HUES64 (cell line): ENCODE results near the gene NHSL1.

ENCODE experiments used
- H3K27ac ChIP-seq: 2 replicates; pipeline ENCODE4 v1.7.0; 2013; ENCODE audit warnings: low read depth, low read length, inconsistent platforms
- H3K27me3 ChIP-seq: 2 replicates; pipeline ENCODE4 v1.6.1; 2013; ENCODE audit warnings: mild to moderate bottlenecking, low read length; ENCODE audit not compliant: insufficient read depth
- H3K36me3 ChIP-seq: 2 replicates; pipeline ENCODE4 v1.6.1; 2013; ENCODE audit warnings: mild to moderate bottlenecking, low read length; ENCODE audit not compliant: insufficient read depth
- H3K4me1 ChIP-seq: 2 replicates; pipeline ENCODE4 v1.6.1; 2013; ENCODE audit warnings: mild to moderate bottlenecking, low read length, moderate library complexity; ENCODE audit not compliant: insufficient read depth
- H3K4me3 ChIP-seq: 2 replicates; pipeline ENCODE4 v1.5.1; 2013; ENCODE audit warnings: mild to moderate bottlenecking, low read length, moderate library complexity
- H3K9ac ChIP-seq: 2 replicates; pipeline ENCODE4 v1.6.1; 2013; ENCODE audit warnings: mild to moderate bottlenecking, low read depth, low read length
- H3K9me3 ChIP-seq: 2 replicates; pipeline ENCODE4 v1.6.1; 2013; ENCODE audit warnings: low read depth, low read length; ENCODE audit not compliant: insufficient read depth
- WGBS: fragments of 150-250, 120-280 bp; methylation state at CpG from one replicate; pipeline ENCODE4 v1.1.7; 2013; ENCODE audit warnings: missing lambda C conversion rate; 5-methylcytosine and 5-hydroxymethylcytosine counted together

Gene NHSL1

GRCh38 chr6:138522611-138523010 is 23.3 kb upstream of the NHSL1 start:
- 80% methylated on average over 3 of the region's 4 CpGs for WGBS
- Histone ChIP-seq H3K27ac (0 out of 2 replicates have a peak overlapping the region, but pooled peaks have one; percentile 1), H3K9ac (no peak overlapping the region), H3K36me3 (no peaks in the 10 kb centered on the region), H3K4me1 (peaks cover 23% of the 10 kb centered on the region), H3K9me3 (peaks cover 6% of the 10 kb centered on the region; the same call in 1 of the 2 replicates), H3K4me3 (no peak overlapping the region), H3K27me3 (no peaks in the 10 kb centered on the region)

GRCh38 chr6:138521790-138522189 is 22.5 kb upstream of the NHSL1 start:
- peaks cover 7% of the 10 kb centered on the region; the same call in 1 of the 2 replicates for H3K9me3 ChIP-seq
- H3K36me3 ChIP-seq = no peaks in the 10 kb centered on the region
- peaks cover 15% of the 10 kb centered on the region for H3K4me1 ChIP-seq
- no peaks in the 10 kb centered on the region for H3K27me3 ChIP-seq
- no peak overlapping the region for H3K27ac ChIP-seq
- 94% methylated on average over 4 of the region's 5 CpGs for WGBS
- H3K4me3 ChIP-seq = no peak overlapping the region
- H3K9ac ChIP-seq = no peak overlapping the region

GRCh38 chr6:138520463-138520862 is 21.2 kb upstream of the NHSL1 start:
- Histone ChIP-seq H3K4me3 (no peak overlapping the region), H3K27ac (no peak overlapping the region), H3K9ac (no peak overlapping the region), H3K27me3 (no peaks in the 10 kb centered on the region), H3K36me3 (no peaks in the 10 kb centered on the region), H3K9me3 (peaks cover 7% of the 10 kb centered on the region; the same call in 1 of the 2 replicates), H3K4me1 (peaks cover 10% of the 10 kb centered on the region; the same call in 1 of the 2 replicates)
- WGBS = 92% methylated on average over 3 of the region's 3 CpGs

GRCh38 chr6:138518054-138518453 is 18.8 kb upstream of the NHSL1 start:
- Histone ChIP-seq H3K27ac (no peak overlapping the region), H3K4me1 (peaks cover 10% of the 10 kb centered on the region), H3K9ac (no peak overlapping the region), H3K9me3 (peaks cover 7% of the 10 kb centered on the region; the same call in 1 of the 2 replicates), H3K27me3 (no peaks in the 10 kb centered on the region), H3K4me3 (no peak overlapping the region), H3K36me3 (no peaks in the 10 kb centered on the region)

- H3K4me3 ChIP-seq = no peak overlapping the region
- peaks cover 7% of the 10 kb centered on the region; the same call in 1 of the 2 replicates for H3K9me3 ChIP-seq
- WGBS = 94% methylated on average over 3 of the region's 3 CpGs
- H3K27ac ChIP-seq = no peak overlapping the region
- peaks cover 9% of the 10 kb centered on the region for H3K4me1 ChIP-seq
- H3K27me3 ChIP-seq = no peaks in the 10 kb centered on the region
- H3K36me3 ChIP-seq = no peaks in the 10 kb centered on the region
- no peak overlapping the region for H3K9ac ChIP-seq
These were observed 18.3 kb upstream of the NHSL1 start for GRCh38 chr6:138517635-138518034.

GRCh38 chr6:138515657-138516248 is 16.5 kb upstream of the NHSL1 start:
- no peaks in the 10 kb centered on the region for H3K27me3 ChIP-seq
- 95% methylated on average over 12 of the region's 12 CpGs for WGBS
- H3K9ac ChIP-seq = no peak overlapping the region
- H3K4me1 ChIP-seq = peaks cover 11% of the 10 kb centered on the region
- H3K36me3 ChIP-seq = no peaks in the 10 kb centered on the region
- no peak overlapping the region for H3K27ac ChIP-seq
- H3K4me3 ChIP-seq = no peak overlapping the region
- H3K9me3 ChIP-seq = peaks cover 7% of the 10 kb centered on the region; the same call in 1 of the 2 replicates

- H3K9ac ChIP-seq = no peak overlapping the region
- H3K4me3 ChIP-seq = no peak overlapping the region
- H3K9me3 ChIP-seq = peaks cover 7% of the 10 kb centered on the region; the same call in 1 of the 2 replicates
- H3K27me3 ChIP-seq = no peaks in the 10 kb centered on the region
- no peaks in the 10 kb centered on the region for H3K36me3 ChIP-seq
- no peak overlapping the region for H3K27ac ChIP-seq
- H3K4me1 ChIP-seq = peaks cover 11% of the 10 kb centered on the region
- 93% methylated on average over 9 of the region's 9 CpGs for WGBS
These were observed 15.7 kb upstream of the NHSL1 start for GRCh38 chr6:138514860-138515540.

GRCh38 chr6:138512609-138513008 is 13.3 kb upstream of the NHSL1 start:
- Histone ChIP-seq H3K36me3 (no peaks in the 10 kb centered on the region), H3K27ac (no peak overlapping the region), H3K27me3 (no peaks in the 10 kb centered on the region), H3K4me3 (no peak overlapping the region), H3K4me1 (peaks cover 21% of the 10 kb centered on the region), H3K9me3 (0 out of 2 replicates have a peak, but pooled peaks cover under 1% of the 10 kb centered on the region), H3K9ac (no peak overlapping the region)
- WGBS = 14% methylated on average over 8 of the region's 8 CpGs

GRCh38 chr6:138510093-138510492 is 10.8 kb upstream of the NHSL1 start:
- no peak overlapping the region for H3K9ac ChIP-seq
- no peak overlapping the region for H3K4me3 ChIP-seq
- no peak overlapping the region for H3K27ac ChIP-seq
- H3K27me3 ChIP-seq = no peaks in the 10 kb centered on the region
- 76% methylated on average over 3 of the region's 3 CpGs for WGBS
- no peaks in the 10 kb centered on the region for H3K36me3 ChIP-seq
- no peaks in the 10 kb centered on the region for H3K9me3 ChIP-seq
- peaks cover 22% of the 10 kb centered on the region for H3K4me1 ChIP-seq

- H3K9me3 ChIP-seq = no peaks in the 10 kb centered on the region
- no peak overlapping the region for H3K27ac ChIP-seq
- H3K4me3 ChIP-seq = no peak overlapping the region
- H3K36me3 ChIP-seq = no peaks in the 10 kb centered on the region
- WGBS = 37% methylated on average over 6 of the region's 6 CpGs
- no peaks in the 10 kb centered on the region for H3K27me3 ChIP-seq
- no peak overlapping the region for H3K9ac ChIP-seq
- peaks cover 29% of the 10 kb centered on the region for H3K4me1 ChIP-seq
These were observed 10.1 kb upstream of the NHSL1 start for GRCh38 chr6:138509371-138509770.

GRCh38 chr6:138508676-138508988 is 9.3 kb upstream of the NHSL1 start:
- H3K36me3 ChIP-seq = no peaks in the 10 kb centered on the region
- H3K4me3 ChIP-seq = no peak overlapping the region
- peaks cover 30% of the 10 kb centered on the region for H3K4me1 ChIP-seq
- WGBS = 99% methylated on average over 2 of the region's 2 CpGs
- H3K9ac ChIP-seq = no peak overlapping the region
- H3K9me3 ChIP-seq = no peaks in the 10 kb centered on the region
- no peak overlapping the region for H3K27ac ChIP-seq
- H3K27me3 ChIP-seq = no peaks in the 10 kb centered on the region
